HG03108 (cell line): ENCODE results near the gene TATDN2.

Source experiments
- ATAC-seq: cut with Tn5 transposase; IDR thresholded peaks from one replicate; pipeline ENCODE4 v1.9.1; 2021; ENCODE audit warnings: moderate library complexity; ENCODE audit not compliant: unreplicated experiment

Gene TATDN2

DNA sequence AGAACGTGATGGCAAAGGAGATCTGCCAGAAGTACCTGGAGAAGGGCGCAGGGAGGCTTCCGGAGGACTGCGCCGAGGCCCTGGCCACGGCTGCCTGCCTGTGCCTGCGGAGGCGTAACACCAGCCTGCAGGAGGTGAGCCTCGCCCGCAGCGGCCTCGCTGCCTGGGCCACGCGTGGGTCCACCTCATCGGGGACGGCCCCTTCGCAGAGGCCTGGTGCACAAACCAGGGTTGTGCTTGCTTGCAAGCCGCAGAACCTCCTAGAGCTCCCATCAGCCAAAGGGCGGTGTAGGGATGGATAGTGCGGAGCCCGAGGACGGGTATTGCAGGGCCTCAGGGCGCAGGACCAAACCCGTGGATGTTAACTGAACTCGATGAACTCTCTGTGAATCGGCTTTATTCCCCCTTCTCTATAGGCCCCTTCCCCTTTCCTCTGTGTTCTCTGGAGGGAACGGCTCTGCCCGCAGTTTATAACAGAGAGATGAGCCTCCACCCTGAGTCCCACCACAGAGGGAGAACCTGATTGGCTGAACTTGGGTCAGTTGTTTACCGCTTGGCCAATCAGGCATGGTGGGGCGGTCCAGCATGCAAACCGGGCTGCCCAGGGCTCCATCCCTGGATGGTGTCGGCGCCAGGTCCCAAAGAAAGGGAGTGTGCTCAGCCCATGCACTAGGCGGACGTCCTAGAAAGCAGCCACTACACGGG is 13.6 kb upstream of the TATDN2 start:
- no peak for ATAC-seq

DNA sequence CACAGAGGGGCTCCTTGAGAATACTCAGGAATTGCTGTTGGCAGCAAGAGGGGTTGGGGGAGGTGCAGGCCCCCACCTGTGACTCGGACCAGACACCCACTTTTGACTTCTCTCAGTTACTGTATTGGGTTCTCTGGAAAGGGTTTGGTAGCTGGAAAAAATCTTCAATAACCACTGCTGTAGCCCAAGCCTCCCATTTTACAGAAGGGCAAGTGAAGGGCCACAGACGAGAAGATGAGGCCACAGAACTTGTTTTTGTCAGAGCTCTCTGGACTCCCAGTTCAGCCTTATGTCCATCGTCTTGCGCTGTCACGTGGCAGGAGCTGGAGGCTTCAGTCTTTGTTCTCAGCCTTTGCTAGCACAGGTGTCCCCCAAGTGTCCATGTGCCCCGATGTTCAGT is 12.7 kb upstream of the TATDN2 start:
- ATAC-seq = no peak

DNA sequence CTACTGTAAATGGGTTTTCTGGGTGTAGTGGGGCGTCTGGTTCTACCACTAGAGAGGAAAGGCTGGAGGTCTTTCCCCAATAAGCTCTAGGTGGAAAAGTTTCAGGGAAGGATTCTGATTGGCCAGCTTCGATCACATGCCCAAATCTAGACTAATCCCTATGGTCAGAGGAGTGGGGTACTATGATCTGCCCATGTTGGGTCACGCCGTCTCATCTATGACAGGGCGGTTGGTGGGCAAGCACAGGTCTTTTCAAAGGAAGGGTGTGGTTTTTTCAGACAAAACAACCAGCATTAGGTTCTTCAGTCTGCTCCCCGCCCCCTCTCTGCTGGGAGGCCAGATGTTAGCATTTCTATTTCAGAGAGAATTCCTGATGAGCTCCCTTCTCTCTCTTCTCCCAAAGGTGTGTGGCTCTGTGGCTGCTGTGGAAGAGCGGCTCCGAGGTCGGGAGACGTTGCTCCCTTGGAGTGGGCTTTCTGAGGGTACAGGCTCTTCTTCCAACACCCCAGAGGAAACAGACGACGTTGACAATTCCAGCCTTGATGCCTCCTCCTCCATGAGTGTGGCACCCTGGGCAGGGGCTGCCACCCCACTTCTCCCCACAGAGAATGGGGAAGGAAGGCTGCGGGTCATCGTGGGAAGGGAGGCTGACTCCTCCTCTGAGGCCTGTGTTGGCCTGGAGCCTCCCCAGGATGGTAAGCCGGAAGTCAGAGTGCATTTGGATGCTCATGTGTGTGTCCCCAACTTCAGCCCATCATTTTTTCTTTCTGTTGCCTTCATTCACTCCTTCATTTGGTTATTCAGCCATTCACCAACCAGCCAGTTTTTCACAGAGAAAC is 9.7 kb upstream of the TATDN2 start:
- ATAC-seq = no peak

DNA sequence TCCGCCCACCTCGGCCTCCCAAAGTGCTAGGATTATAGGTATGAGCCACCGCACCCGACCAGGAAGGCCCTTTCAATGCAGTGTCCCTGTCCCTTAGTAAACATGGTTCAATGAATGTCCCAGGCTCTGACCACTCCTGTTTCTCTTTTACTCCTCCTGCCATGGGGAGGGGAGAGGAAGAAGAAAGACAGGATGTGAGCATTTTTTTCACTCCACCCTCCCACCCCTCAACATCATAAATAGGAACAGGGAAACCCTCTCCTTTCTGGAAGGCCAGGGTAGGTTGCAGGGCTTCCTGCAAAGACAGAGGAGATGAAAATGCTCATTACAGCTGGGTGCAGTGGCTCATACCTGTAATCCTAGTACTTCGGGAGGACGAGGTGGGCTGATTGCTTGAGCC is 7.5 kb upstream of the TATDN2 start:
- ATAC-seq = no peak

DNA sequence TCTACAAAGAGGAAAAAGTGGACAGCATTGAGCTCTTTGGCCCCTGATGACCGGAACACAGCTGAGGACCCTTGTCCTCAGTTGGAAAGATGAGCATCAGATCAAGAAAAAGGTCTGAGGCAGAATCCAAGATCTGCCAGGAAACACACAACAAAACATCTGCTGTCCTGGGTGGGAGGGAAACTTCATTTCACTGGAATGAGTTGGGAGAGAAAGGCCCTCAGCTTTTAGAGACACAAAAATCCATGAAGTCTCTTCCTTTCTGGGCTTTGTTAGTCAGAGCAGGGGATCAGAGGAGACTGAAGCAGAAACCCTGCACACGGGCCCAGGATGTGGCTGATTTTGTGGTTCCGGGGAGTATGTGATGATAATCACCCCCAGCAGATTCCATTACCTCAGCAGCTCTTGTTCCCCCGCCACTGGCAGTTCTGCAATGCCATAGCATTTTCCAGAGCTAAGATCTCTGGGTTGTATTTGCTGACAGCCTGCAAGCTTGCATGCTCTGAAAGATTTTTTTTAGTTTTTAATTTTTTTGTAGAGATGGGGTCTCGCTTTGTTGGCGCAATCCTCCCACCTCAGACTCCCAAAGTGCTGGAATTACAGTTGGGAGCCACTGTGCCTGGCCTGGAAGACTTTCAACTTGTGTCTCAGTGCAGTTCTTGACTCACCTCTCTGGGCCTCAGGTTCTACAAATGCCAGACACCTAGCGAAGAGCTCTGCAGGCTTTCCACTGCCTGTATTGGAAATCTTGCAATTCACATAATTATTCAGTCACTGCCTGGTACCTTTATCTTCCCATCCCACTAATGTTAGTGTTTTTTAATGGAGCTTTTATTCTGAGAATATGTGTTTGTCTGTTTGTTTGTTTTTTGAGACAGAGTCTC is 5.8 kb upstream of the TATDN2 start:
- ATAC-seq = peak; percentile 57

DNA sequence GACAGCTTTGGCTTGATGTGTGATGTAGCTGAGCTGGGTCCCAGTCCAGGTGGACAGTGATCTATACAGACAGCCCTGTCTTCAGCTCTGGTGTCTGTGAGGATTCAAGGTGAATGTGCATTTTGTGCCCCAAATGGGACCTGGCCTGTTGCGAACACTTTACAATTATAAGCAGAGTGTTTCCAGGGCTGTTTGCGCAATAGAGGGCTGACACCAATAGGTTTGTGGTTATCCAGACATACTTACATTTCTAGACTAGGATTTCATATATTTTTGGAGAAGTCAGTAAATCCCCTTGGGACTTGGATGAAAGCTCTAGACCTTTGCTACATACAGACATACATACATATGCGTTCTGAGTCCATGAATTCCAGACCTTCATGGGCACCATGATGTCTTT is 4.2 kb upstream of the TATDN2 start:
- no peak for ATAC-seq

DNA sequence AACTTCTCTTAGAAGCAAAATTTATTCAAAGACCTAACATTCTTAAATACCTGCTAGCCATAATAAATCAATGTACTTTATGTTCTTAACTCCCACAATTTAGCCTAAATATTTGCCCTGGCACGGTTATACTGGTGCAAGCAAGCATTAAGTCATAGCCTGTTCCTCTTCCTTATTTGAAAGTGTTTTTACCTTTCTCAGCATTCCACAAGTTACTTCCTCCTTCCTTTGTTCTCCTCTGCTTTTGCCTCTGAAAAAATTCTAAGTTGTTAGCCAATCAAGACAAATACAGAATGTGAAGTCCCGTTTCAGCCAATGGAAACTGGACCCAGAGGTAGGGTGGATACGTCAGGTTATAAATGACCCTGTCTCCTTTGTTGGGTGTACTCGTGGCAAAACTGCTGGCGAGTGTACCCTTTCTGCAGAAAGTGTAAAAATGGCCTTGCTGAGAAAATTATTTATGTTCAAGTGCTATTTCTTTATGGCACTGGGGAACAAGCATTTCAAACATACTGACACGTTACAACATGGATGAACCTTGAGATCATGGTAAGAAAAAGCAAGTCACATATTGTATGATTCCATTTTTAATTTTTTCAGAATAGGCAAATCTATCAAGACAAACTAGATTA is 3.1 kb upstream of the TATDN2 start:
- ATAC-seq = no peak

DNA sequence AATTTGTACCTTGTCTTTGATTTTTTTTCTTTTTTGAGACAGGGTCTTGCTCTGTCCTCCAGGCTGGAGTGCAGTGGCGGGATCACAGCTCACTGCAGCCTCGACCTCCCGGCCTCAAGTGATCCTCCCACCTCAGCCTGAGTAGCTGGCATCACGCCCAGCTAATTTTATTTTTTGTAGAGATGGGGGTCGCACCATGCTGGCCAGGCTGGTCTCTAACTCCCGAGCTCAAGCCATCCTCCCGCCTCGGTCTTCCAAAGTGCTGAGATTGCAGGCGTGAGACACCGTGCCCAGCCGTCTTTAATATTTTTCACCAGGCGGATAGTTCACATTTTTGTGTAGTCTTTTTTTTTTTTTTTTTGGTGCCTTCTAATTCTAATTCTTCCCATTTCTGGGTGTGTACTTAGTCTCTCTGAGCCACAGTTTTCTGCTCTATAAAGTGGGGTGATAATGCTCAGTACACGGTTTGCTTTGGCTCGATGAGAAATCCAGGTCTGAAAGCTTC is 528 bp upstream of the TATDN2 start:
- ATAC-seq = no peak

DNA sequence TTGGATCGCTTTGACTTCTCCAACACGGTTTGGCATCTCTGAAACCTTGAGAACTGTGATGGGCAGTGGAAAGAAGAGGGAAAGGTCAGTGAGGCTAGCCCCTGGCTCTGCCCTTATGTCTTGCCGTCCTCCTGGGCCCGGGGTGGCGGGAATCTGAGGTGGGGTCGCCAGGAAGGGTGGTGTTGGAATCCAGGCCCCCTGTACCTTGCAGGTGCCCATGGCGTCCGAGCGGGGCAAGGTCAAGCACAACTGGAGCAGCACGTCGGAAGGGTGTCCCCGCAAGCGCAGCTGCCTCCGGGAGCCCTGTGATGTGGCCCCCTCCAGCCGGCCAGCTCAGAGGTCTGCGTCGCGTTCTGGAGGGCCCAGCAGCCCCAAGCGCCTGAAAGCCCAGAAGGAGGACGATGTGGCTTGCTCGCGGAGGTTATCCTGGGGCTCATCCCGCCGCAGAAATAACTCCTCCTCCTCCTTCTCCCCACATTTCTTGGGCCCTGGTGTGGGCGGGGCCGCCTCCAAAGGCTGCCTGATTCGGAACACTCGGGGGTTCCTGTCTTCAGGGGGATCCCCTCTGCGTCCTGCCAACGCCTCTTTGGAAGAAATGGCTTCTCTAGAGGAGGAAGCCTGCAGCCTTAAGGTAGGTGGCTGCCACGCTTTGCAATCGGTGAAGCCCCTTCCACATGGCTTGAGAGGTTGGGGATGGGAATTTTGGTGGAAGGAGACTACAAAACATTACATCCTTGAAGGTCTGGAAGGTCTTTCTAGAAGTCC is 907 bp downstream of the TATDN2 start:
- ATAC-seq = no peak

DNA sequence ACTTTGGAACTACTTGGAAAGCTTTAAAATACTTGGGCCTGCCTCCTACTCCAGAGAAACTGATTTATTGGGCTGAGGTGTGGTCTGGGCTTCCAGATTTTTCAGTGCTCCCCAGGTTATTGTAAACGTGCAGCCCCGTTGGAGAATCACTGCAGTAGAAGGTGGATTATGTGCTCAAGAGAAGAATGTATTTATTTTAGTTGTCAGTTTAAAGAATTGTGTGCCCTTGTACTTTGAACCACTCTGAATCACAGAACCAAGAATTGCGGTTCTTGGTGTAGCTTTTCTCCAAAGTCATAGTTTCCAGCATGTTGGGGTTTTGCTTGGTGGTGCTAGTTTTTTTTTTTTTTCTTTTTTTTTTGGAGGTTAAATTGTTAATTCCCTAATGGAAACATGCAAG is 1.6 kb downstream of the TATDN2 start:
- ATAC-seq = no peak

DNA sequence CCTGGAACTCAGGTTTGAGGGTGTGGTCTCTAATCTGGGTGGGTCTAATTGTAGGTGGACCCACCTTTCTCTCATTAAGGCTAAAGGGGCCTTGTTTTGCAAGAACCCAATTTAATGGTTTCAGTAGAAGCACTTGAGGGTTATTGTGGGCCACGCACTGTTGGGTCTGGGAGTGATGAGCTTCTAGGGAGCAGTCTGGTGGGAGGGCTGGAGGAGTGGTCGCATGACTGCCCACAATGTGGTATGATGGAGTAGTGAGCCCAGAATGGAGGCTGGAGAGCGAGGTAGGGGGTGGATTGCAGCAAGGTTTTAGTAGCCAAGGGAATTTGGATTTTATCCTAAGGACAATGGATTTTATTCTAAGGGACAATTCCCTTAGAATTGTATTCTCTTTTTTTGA is 2.7 kb downstream of the TATDN2 start:
- ATAC-seq = no peak

DNA sequence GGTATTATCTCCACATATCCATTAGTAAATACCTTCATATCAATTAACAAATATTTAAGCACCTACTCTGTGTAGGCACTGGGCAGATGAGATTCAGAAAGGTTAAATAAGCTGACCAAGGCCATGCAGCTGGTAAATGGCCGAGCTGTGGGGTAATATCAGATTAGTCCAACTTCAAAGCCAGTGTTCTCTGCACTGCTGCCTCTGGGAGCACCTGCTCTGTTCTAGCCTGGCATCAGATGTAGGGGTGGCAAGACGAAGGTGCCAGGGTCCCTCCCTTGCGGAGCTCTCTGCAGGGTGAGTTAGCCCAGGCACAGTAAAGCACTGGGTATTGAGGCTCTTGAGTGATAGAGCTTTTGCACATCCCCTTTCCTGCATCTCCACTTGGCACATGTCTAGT is 5.5 kb downstream of the TATDN2 start:
- no peak for ATAC-seq

DNA sequence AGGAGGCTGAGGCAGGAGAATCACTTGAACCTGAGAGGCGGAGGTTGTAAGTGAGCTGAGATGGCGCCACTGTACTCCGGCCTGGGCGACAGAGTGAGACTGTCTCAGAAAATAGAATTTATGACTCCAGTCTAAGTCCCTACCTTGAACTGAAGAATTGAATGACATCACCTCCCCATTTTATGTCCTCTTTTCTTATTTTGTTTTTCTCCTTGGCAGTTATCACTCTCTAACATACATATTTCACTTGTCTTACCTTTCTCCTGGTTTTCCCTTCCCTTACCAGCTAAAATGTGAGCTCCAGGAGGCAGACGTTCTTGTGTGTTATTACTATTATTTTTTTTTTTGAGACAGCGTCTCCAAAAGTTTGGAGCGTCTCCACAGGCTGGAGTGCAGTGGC is 7.6 kb downstream of the TATDN2 start:
- ATAC-seq = no peak

DNA sequence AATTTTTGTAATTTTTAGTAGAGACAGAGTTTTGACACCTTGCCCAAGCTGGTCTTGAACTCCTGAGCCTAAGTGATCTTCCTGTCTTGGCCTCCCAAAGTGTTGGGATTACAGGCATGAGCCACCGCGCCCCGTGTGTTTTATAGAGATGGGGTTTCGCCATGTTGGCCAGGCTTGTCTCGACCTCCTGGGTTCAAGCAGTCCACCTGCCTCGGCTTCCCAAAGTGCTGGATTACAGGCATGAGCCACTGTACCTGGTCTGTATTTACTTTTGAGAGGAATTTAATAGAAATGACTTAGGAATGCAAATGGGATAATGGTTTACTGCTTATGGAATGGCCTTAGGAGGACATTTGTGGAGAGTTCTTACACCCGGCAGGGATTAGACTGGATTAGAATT is 10.8 kb downstream of the TATDN2 start:
- ATAC-seq = no peak

DNA sequence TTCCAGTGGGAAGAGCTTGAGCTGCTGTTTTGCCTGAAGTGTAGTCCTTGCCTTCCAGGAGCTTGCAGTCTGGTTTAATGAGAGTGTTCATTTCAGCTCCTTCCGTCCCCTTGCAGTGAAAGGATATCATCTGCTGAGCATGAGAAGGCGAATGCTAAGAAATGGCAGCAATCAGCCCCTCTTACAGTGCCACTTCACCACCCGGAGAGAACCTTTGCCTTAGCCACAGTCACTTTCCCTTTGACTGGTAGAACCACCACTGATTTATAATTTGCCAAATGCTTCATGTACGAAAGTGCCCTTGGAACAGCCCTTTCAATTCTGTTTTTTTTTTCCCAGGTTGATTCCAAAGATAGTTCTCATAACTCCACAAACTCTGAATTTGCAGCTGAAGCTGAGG is 11.5 kb downstream of the TATDN2 start:
- no peak for ATAC-seq

DNA sequence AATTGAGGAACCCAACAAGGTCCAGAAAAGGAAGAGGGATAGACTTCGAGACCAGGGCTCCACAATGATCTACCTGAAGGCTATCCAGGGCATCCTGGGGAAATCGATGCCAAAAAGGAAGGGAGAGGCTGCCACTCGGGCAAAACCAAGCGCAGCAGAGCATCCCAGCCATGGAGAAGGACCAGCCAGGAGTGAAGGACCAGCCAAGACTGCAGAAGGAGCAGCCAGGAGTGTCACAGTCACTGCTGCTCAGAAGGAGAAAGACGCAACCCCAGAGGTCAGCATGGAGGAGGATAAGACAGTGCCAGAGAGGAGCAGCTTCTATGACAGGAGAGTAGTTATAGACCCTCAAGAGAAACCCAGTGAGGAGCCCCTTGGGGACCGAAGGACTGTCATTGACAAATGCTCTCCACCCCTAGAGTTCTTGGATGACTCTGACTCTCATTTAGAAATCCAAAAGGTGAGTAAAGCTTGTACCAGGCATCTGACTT is 12.0 kb downstream of the TATDN2 start:
- no peak for ATAC-seq

DNA sequence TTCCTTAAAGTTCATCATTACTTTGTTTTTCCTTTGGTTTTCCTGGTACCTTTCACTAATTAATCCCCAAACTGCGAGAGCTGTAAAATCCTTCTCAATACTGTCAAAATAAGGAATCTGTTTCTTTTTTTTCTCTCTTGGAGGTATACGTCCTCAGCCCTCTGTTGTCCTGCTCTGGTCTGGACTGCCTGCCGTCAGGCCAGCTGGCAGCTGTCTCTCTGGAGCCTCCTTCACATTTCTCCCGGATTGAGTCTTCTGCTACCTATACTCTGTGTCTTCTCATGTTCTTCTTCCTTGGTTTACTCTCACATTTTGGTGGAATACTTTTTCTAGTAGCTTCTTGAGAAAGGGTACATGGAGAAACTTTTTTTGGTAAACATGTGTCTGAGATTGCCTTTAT is 13.8 kb downstream of the TATDN2 start:
- no peak for ATAC-seq

DNA sequence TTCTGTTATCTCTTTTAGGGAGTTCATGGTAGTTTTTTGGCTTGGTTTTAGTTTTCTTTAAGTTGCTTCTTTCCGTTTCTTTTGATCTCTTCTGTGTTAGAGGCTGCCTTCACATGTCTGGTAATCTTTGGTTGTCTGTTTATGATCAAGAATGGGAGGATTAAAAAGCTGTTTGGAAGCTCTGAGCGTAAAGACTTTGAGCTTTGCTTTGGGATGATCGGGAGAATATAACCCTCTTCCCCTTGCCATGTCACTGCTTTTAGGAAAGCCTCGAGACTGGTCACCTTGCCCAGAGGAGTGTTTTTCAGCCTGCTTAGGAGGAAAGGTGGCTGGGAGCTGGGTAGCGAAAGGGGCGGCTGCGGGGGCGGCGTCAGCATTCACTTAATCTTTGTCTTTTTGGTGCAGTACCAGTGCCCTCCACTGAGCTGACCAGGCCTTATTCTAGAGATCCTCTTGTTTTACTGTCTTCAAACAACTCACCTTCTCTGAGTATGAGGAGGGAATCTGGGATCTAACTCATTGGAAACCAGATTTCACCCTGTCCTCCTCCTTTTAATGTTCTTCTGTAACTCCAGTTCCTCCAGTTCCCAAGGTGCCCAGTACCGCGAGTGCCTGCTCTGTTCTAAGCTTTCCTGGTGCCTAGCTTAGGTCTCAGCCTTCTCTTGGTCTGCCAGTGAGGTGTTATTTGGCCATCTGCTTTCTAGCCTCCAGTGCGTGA is 15.5 kb downstream of the TATDN2 start:
- ATAC-seq = no peak

DNA sequence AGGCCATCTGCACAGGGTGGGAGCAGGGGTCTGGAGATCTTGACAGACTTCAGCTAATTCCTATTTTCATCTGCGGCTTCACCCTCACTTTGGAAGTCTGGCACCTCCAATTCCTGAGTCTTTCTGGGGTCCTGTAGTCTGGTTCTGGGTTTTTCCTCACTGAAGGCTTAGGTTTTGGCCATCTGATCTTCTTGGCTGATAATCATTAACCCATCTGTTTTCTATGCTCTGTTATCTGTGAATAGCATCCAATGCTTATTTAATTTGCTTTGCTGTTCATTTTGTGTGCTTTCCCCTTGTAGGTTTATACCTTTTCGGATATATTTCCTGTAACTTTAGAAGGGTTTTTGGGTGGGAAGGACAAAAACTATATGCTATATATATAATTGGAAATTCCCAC is 17.6 kb downstream of the TATDN2 start:
- ATAC-seq = no peak
